ENCODE results near the gene ATP6V0D1. TPM values are rescaled to one million over a fixed set of nuclear protein-coding genes. Genes with fewer than 3 reads are reported as not detected.
A peak's percentile ranks its signal among the peaks of the same experiment; 100 is the strongest.

The ATP6V0D1 gene
- polyA plus RNA-seq, 2 of the 4 experiments (the other 2 are of a cell fraction): 45.7 to 103 TPM

- WGBS (ENCODE audit: missing lambda C conversion rate): 79% methylated on average over 3 of the region's 3 CpGs
- Histone ChIP-seq H3K4me1 (peaks cover 37% of the 10 kb centered on the region), H3K27ac (peak overlapping the region in 1 of 2 experiments; percentile 80; a peak in 3 of 6 replicates), H3K4me3 (no peak overlapping the region), H3K4me2 (peak overlapping the region; percentile 44; the same call in 1 of the 3 replicates), H3K9me3 (no peaks in the 10 kb centered on the region)
- FAIRE-seq: no peak
- CTCF ChIA-PET: interaction anchor here (0.8 to 11.1 kb wide), 11 partner anchors 8 to 155 kb away, joined by 3 to 278 read pairs (median 8); partner anchors contain the start of genes AGRP, ATP6V0D1 and CTCF
- TF ChIP-seq CHD2 (IDR thresholded peaks at IDR 0.05; ENCODE audit: low read length, partially characterized antibody): no peak
- no peak for TF ChIP-seq CBX8 (IDR thresholded peaks at IDR 0.05)
- TF ChIP-seq, protein P1, sequence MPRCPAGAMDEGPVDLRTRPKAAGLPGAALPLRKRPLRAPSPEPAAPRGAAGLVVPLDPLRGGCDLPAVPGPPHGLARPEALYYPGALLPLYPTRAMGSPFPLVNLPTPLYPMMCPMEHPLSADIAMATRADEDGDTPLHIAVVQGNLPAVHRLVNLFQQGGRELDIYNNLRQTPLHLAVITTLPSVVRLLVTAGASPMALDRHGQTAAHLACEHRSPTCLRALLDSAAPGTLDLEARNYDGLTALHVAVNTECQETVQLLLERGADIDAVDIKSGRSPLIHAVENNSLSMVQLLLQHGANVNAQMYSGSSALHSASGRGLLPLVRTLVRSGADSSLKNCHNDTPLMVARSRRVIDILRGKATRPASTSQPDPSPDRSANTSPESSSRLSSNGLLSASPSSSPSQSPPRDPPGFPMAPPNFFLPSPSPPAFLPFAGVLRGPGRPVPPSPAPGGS (IDR thresholded peaks at IDR 0.05): no peak
- no peak for TF ChIP-seq PHF8 (IDR thresholded peaks at IDR 0.05; ENCODE audit: borderline replicate concordance, low read depth)
- no peak for TF ChIP-seq EHF (CRISPR knock-in tag; IDR thresholded peaks at IDR 0.05)
- TF ChIP-seq ZSCAN20 (CRISPR knock-in tag; IDR thresholded peaks at IDR 0.05): no peak
- TF ChIP-seq HEYL (CRISPR knock-in tag; IDR thresholded peaks at IDR 0.05): no peak
- no peak for TF ChIP-seq ZFP36 (IDR thresholded peaks at IDR 0.05; ENCODE audit: borderline replicate concordance, partially characterized antibody)
- TF ChIP-seq BHLHE40 (IDR thresholded peaks at IDR 0.05; ENCODE audit: low read depth, low read length): no peak
- TF ChIP-seq HOXB13 (CRISPR knock-in tag; IDR thresholded peaks at IDR 0.05; ENCODE audit: low read depth): no peak
- no peak for TF ChIP-seq POLR2AphosphoS2 (conservative IDR thresholded peaks at IDR 0.05; ENCODE audit: low read length)
- TF ChIP-seq, protein P2, sequence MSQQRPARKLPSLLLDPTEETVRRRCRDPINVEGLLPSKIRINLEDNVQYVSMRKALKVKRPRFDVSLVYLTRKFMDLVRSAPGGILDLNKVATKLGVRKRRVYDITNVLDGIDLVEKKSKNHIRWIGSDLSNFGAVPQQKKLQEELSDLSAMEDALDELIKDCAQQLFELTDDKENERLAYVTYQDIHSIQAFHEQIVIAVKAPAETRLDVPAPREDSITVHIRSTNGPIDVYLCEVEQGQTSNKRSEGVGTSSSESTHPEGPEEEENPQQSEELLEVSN (IDR thresholded peaks at IDR 0.05; ENCODE audit: borderline replicate concordance, low read depth): no peak
- no peak for TF ChIP-seq POLR2A (IDR thresholded peaks at IDR 0.05; ENCODE audit: low read length)
- TF ChIP-seq, protein P3, sequence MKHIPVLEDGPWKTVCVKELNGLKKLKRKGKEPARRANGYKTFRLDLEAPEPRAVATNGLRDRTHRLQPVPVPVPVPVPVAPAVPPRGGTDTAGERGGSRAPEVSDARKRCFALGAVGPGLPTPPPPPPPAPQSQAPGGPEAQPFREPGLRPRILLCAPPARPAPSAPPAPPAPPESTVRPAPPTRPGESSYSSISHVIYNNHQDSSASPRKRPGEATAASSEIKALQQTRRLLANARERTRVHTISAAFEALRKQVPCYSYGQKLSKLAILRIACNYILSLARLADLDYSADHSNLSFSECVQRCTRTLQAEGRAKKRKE (CRISPR knock-in tag; IDR thresholded peaks at IDR 0.05; ENCODE audit: low read depth): no peak
- TF ChIP-seq, protein P4, sequence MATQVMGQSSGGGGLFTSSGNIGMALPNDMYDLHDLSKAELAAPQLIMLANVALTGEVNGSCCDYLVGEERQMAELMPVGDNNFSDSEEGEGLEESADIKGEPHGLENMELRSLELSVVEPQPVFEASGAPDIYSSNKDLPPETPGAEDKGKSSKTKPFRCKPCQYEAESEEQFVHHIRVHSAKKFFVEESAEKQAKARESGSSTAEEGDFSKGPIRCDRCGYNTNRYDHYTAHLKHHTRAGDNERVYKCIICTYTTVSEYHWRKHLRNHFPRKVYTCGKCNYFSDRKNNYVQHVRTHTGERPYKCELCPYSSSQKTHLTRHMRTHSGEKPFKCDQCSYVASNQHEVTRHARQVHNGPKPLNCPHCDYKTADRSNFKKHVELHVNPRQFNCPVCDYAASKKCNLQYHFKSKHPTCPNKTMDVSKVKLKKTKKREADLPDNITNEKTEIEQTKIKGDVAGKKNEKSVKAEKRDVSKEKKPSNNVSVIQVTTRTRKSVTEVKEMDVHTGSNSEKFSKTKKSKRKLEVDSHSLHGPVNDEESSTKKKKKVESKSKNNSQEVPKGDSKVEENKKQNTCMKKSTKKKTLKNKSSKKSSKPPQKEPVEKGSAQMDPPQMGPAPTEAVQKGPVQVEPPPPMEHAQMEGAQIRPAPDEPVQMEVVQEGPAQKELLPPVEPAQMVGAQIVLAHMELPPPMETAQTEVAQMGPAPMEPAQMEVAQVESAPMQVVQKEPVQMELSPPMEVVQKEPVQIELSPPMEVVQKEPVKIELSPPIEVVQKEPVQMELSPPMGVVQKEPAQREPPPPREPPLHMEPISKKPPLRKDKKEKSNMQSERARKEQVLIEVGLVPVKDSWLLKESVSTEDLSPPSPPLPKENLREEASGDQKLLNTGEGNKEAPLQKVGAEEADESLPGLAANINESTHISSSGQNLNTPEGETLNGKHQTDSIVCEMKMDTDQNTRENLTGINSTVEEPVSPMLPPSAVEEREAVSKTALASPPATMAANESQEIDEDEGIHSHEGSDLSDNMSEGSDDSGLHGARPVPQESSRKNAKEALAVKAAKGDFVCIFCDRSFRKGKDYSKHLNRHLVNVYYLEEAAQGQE (IDR thresholded peaks at IDR 0.05): no peak
- no peak for TF ChIP-seq NFE2L2 (conservative IDR thresholded peaks at IDR 0.05; ENCODE audit: low read length)
- POLR2A ChIA-PET: interaction anchor here (0.7 kb wide), 1 partner anchor 36 kb away, joined by 5 read pairs; the partner anchor contains the start of gene ATP6V0D1
- no peak for ATAC-seq
- no peak for DNase-seq (ENCODE audit: low read depth in 1 of 2, low spot score in 1 of 2)
These were observed 36.1 kb upstream of the ATP6V0D1 start for GRCh38 chr16:67517155-67517445.

DNA sequence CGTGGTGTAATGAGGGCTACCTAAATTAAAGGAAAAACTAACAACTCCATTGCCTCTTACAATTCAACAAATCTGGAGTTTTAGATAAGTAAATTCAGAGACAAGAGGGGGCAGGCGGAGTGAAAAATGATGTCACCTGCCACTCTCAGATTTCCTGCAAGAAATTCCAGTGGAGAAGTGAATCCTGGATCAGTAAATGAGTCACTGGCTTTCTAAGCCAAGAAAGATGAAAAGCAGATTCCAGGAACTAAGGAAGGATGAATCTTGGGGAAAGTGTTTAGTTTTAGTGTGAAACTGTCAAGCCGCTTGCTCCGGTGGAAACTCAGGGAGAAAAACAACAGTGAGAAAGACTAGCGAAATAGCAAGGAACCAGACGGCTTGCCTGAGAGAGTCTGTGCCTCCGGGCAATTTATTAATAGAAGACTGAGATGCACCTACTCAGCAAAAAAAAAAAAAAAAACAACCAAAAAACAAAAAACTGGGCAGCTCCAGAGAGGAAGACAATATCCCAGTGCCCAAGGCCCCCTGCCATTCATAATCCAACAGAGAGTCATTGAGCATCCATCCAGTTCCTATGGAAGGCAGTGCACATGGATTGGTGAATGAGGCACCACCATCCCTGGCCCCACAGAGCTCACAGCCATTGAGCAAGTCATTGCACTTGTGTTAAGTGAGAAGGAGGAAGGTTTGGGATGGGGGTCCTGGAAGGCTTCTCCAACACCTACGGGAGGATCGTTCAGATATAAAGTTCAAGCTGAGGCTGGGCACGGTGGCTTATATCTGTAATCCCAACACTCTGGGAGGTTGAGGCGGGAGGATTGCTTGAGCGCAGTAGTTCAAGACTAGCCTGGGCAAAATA lies 35.6 kb upstream of the ATP6V0D1 start:
- Histone ChIP-seq H3K4me1 (peaks cover 34% of the 10 kb centered on the region), H3K4me3 (no peak overlapping the region), H3K4me2 (peak overlapping the region; percentile 44), H3K9me3 (no peaks in the 10 kb centered on the region), H3K27ac (peak overlapping the region; percentile 59 to 80)
- ATAC-seq (no peak), DNase-seq (ENCODE audit: low read depth in 1 of 2, low spot score in 1 of 2) (peak; percentile 44 to 76), FAIRE-seq (no peak)
- CTCF ChIA-PET: interaction anchor here (0.8 to 11.1 kb wide), 9 partner anchors 7 to 151 kb away, joined by 3 to 278 read pairs (median 11); partner anchors contain the start of genes AGRP, ATP6V0D1 and CTCF
- TF ChIP-seq MAFK (IDR thresholded peaks at IDR 0.05; ENCODE audit: partially characterized antibody): peak; percentile 73
- no peak for TF ChIP-seq FOSL2 (IDR thresholded peaks at IDR 0.05)
- TF ChIP-seq FOSL2 (CRISPR knock-in tag; IDR thresholded peaks at IDR 0.05): peak; percentile 78
- TF ChIP-seq ESRRA (IDR thresholded peaks at IDR 0.05; ENCODE audit: borderline replicate concordance, low read length): no peak
- POLR2A ChIA-PET: interaction anchor here (0.7 to 1.5 kb wide), 1 partner anchor 35 kb away, joined by 5 to 8 read pairs; the partner anchor contains the start of gene ATP6V0D1
- 57% methylated on average over 12 of the region's 12 CpGs for WGBS (ENCODE audit: missing lambda C conversion rate)
